NCI-H2107 treated with DMSO at 0.1 percent for 48 hours (cell line): ENCODE data around the gene UPF3A.
A peak's percentile ranks its signal among the peaks of the same experiment; 100 is the strongest.

Source experiments
- DNase-seq: peaks from one replicate; lab custom pipeline; 2025; ENCODE audit not compliant: unreplicated experiment; lab: John Stamatoyannopoulos, UW

Gene UPF3A

GRCh38 chr13:114303700-114304327 lies 22.4 kb downstream of the UPF3A start:
- no peak for DNase-seq

- no peak for DNase-seq
Observed at GRCh38 chr13:114304346-114305034, 23.1 kb downstream of the UPF3A start.

- DNase-seq: no peak
Observed at GRCh38 chr13:114309086-114309485, 27.7 kb downstream of the UPF3A start.

- DNase-seq: peak; percentile 81
Observed at GRCh38 chr13:114309806-114310410, 28.5 kb downstream of the UPF3A start.

DNA sequence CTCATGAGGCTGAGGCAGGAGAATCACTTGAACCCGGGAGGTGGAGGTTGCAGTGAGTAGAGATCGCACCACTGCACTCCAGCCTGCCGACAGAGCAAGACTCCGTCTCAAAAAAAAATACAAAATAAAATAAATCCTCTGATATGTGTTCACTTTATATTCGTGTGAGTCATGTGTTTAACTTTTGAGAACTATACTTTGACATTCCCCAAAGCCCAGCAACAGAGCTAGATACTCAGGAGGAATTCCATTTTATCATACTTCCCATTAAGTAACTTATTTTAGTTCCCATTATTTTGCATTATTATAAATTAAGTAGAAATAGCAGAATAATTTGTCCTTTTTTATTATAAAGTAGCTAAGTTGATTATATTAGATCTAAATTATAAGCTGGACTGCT lies 29.6 kb downstream of the UPF3A start:
- DNase-seq: no peak

GRCh38 chr13:114311387-114311786 lies 30.0 kb downstream of the UPF3A start:
- DNase-seq: peak; percentile 13

DNA sequence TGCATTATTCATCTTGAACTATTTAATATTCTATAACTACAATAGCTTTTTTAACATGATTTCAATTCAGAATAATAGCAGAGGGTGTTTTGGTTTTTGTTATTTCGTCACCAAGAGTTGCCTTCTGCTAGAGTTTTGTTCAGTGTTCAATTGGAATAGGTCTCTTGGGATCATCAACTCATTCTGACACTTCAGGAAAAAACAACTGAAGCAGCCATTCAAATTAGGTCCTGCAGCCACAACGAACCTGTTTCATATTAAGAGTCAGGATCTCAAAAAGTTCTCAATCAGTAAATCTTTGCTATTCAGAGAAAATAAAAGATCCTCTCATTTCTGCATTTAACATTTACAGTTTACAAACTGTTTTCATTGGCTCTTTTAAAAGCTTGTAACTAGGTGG lies 30.5 kb downstream of the UPF3A start:
- DNase-seq: peak; percentile 73

DNA sequence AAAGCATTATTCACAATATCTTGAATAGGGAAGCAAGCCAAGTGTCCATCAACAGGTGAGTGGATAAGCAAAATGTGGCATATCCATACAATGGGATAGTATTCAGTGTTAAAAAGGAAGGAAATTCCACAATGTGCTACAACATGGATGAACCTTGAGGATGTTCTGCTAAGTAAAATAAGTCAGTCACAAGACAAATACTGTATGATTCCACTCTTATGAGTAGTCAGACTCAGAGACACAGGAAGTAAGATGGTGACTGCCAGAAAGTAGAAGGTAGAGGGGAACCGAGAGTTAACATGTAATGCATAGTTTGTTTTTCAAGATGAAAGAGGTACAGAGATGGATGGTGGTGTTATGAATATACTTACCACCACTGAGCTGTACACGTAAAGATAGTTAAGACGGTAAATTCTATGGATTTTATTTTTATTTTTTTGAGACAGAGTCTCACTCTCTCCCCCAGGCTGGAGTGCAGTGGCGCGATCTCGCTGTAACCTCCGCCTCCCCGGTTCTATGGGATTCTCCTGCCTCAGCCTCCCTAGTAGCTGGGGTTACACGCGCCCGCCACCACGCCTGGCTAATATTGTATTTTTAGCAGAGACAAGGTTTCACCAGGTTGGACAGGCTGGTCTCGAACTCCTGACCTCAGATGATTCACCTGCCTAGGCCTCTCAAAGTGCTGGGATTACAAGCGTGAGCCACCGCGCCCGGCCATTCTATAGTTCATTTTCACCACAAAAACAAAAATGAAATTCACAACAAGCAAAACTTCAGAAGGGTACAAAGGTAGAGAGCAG lies 31.9 kb downstream of the UPF3A start:
- no peak for DNase-seq

DNA sequence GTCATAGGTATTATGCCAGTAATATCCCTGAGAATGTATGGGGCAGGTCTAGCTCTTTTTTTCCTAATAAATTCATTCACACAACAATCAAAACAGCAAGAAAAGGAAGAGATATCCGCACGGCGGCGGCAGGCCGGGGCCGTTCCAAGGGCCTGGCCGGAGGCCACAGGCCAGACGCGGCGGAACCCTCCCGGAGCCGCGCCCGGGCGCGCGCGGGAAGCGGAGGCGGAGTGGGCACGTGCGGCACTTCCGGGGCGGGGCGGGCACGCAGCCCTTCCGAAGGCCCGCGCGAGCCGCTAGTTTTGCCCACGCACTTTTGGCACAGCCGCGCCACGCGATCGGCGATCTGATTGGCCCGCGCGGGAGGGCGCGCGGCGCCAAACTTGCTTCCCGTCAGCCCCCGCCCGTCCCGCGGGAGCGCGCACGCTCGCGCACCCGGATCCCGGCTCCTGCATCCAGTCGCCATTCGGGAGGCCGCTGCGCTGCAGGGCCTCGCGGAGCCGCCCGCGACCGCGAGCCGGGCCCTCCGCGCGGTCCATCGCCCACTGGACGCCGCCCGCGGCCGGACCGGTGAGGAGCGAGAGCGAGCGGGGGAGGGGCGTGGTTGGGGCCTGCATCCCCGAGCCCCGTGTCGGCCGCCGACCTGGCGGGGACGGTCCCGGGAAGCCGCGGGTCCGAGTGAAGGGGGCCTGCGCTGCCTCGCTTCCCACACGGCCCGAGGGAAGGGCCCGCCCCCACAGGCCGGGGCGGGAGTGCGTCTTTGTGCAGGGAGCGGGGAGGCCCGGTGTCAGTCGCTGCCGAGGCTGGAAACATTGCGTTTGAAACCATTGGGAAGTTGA lies 32.9 kb downstream of the UPF3A start, which contains the start of gene CHAMP1:
TSS of gene CHAMP1 (plus strand) at position 430 of the 839 bp plus-strand sequence. CDS start 9,340 bp downstream, outside the sequence.
- DNase-seq: peak; percentile 57

GRCh38 chr13:114315074-114315785 lies 33.8 kb downstream of the UPF3A start:
- DNase-seq: no peak

- DNase-seq: no peak
Observed at GRCh38 chr13:114318624-114319023, 37.2 kb downstream of the UPF3A start.

- no peak for DNase-seq
Observed at GRCh38 chr13:114319441-114319913, 38.1 kb downstream of the UPF3A start.

GRCh38 chr13:114320065-114320464 lies 38.7 kb downstream of the UPF3A start:
- DNase-seq: no peak

DNA sequence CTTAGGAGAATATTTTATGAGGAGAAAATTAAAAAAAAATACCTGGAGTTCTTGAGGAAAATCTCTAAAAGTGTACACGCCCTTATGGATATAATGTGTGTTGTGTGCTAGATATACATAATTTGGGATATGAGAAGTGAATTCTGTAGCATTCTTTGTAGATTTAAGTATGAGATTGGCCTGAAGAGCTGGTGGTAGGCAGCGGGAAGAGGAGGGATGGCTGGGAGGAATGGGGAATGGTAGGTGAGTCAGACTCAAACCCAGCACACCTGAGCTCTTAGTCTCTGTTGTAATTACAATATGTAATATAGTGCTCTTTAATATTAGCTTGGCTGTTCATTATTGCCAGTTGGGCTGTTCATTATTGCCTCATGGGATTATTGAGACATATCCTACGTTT lies 39.9 kb downstream of the UPF3A start:
- no peak for DNase-seq

- no peak for DNase-seq
Observed at GRCh38 chr13:114323349-114323748, 41.9 kb downstream of the UPF3A start.

GRCh38 chr13:114324334-114324733 lies 42.9 kb downstream of the UPF3A start:
- no peak for DNase-seq

DNA sequence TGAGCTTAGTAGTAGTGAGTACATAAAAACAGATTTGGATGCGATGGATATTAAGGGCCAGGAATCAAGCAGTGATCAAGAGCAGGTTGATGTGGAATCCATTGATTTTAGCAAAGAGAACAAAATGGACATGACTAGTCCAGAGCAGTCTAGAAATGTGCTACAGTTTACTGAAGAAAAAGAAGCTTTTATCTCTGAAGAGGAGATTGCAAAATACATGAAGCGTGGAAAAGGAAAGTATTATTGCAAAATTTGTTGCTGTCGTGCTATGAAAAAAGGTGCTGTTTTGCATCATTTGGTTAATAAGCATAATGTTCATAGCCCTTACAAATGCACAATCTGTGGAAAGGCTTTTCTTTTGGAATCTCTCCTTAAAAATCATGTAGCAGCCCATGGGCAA lies 44.3 kb downstream of the UPF3A start:
- DNase-seq: no peak

GRCh38 chr13:114328034-114328433 lies 46.6 kb downstream of the UPF3A start:
- no peak for DNase-seq

DNA sequence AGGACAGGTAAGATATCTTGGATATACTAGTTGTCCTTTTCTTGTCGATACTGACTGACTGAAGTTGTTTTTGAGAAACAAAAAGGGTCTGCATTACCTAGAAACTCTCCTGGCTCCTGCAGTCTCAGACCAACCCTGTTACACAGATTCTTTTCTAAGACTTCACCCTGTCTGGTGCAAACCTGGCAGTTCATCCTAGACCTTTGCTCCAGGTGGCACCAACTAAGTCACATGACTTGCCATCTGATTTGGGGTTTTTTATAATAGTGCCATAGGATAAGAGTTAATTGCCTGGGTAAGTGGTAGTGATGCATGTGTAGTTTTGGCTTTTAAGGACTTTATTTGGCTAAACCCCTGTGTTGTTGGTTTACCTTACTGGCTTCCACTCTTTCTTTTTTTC lies 47.2 kb downstream of the UPF3A start:
- no peak for DNase-seq

DNA sequence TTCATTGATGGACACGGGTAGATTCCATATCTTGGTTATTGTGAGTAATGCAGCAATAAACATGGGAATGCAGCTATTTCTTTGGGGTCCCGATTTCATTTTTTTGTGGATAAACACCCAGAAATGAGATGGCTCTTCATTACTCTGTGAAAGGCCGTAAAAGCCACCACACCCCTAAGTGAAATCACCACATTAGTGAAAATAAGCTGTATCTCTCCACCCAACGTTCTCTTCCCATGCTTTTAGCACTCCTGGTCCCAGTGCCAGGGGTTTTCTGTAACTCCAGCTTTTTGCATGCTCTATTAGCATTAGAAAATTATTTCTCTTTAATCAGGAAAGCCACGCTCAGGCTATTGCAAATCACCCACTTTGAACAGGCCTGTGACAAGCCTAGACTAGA lies 48.7 kb downstream of the UPF3A start:
- DNase-seq: no peak
